HG03521 (cell line): ENCODE measurements around the gene ST14.

ENCODE experiments used
- ATAC-seq: cut with Tn5 transposase; IDR thresholded peaks from one replicate; pipeline ENCODE4 v1.9.1; 2021; ENCODE audit warnings: mild to moderate bottlenecking, moderate library complexity; ENCODE audit not compliant: unreplicated experiment

The ST14 gene

GRCh38 chr11:130133716-130134115 is 25.9 kb upstream of the ST14 start:
- ATAC-seq = no peak

- ATAC-seq = no peak
Measured at GRCh38 chr11:130136107-130136506, 23.5 kb upstream of the ST14 start.

GRCh38 chr11:130137999-130138398 is 21.6 kb upstream of the ST14 start:
- no peak for ATAC-seq

- ATAC-seq = no peak
Measured at GRCh38 chr11:130139401-130139800, 20.2 kb upstream of the ST14 start.

GRCh38 chr11:130141561-130142341 is 17.8 kb upstream of the ST14 start:
- ATAC-seq = no peak

- no peak for ATAC-seq
Measured at GRCh38 chr11:130144141-130144540, 15.4 kb upstream of the ST14 start.

- ATAC-seq = no peak
Measured at GRCh38 chr11:130144861-130145281, 14.7 kb upstream of the ST14 start.

GRCh38 chr11:130145311-130145812 is 14.2 kb upstream of the ST14 start:
- ATAC-seq = no peak

GRCh38 chr11:130145975-130146776 is 13.4 kb upstream of the ST14 start:
- no peak for ATAC-seq

- ATAC-seq = no peak
Measured at GRCh38 chr11:130146796-130147195, 12.8 kb upstream of the ST14 start.

GRCh38 chr11:130148796-130149326 is 10.7 kb upstream of the ST14 start:
- ATAC-seq = no peak

- no peak for ATAC-seq
Measured at GRCh38 chr11:130150790-130151189, 8.8 kb upstream of the ST14 start.

- ATAC-seq = no peak
Measured at GRCh38 chr11:130151196-130151595, 8.4 kb upstream of the ST14 start.

- no peak for ATAC-seq
Measured at GRCh38 chr11:130156108-130157022, 3.2 kb upstream of the ST14 start.

GRCh38 chr11:130157101-130157500 is 2.5 kb upstream of the ST14 start:
- no peak for ATAC-seq

- no peak for ATAC-seq
Measured at GRCh38 chr11:130157840-130158239, 1.7 kb upstream of the ST14 start.

- ATAC-seq = no peak
Measured at GRCh38 chr11:130159139-130159538, 443 bp upstream of the ST14 start.

- ATAC-seq = no peak
Measured at GRCh38 chr11:130160498-130161155, 1.0 kb downstream of the ST14 start.

- ATAC-seq = no peak
Measured at GRCh38 chr11:130161441-130162145, 2.0 kb downstream of the ST14 start.

GRCh38 chr11:130162733-130163132 is 3.2 kb downstream of the ST14 start:
- no peak for ATAC-seq
